Measurements from ENCODE around the gene CCDC154.

DNA sequence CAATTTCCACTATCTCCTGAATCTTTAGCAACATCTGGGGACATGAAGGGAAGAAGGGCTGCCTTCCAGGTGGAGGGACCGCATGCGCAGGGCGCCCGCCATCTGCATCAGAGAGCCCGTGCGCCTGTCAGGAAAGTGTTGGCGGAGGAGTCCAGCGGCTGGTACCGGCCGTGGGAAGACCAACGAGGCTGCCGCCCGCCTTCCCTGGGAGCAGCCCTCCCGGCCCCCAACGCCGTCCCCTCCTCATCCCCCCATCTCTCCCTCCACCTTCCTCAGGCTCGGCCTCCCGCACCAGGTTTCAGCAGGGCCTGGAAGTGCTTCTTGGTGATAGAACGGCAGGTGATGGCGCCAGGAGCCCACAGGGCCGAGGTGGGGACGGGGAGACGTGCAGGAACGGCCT, 21.7 kb upstream of the CCDC154 start:
- no peak for TF ChIP-seq SP1 (IDR thresholded peaks at IDR 0.05)
- no peak for TF ChIP-seq SUZ12 (IDR thresholded peaks at IDR 0.05)
- TF ChIP-seq ARNT (IDR thresholded peaks at IDR 0.05) = no peak
- no peak for TF ChIP-seq ZNF384 (IDR thresholded peaks at IDR 0.05)
- TF ChIP-seq FOXA1 (IDR thresholded peaks at IDR 0.05) = no peak
- TF ChIP-seq BHLHE40 (IDR thresholded peaks at IDR 0.05; ENCODE audit: borderline replicate concordance) = no peak
- TF ChIP-seq FOXM1 (IDR thresholded peaks at IDR 0.05; ENCODE audit: borderline replicate concordance) = no peak
- TF ChIP-seq, protein P1, sequence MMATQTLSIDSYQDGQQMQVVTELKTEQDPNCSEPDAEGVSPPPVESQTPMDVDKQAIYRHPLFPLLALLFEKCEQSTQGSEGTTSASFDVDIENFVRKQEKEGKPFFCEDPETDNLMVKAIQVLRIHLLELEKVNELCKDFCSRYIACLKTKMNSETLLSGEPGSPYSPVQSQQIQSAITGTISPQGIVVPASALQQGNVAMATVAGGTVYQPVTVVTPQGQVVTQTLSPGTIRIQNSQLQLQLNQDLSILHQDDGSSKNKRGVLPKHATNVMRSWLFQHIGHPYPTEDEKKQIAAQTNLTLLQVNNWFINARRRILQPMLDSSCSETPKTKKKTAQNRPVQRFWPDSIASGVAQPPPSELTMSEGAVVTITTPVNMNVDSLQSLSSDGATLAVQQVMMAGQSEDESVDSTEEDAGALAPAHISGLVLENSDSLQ (IDR thresholded peaks at IDR 0.05) = no peak
- TF ChIP-seq NFRKB (IDR thresholded peaks at IDR 0.05) = no peak
- no peak for TF ChIP-seq L3MBTL2 (conservative IDR thresholded peaks at IDR 0.05)
- TF ChIP-seq HDGF (IDR thresholded peaks at IDR 0.05; ENCODE audit: borderline replicate concordance) = no peak

Measured in HEK293T (cell line).